ENCODE results near the gene ME3.

- no peak for TF ChIP-seq CTCF (IDR thresholded peaks at IDR 0.05)
- no peak for TF ChIP-seq POLR2A (IDR thresholded peaks at IDR 0.05)
Observed at GRCh38 chr11:86538223-86538548, 134.2 kb downstream of the ME3 start.
